HCT116 (cell line): Measurements from ENCODE around the gene SAMD4A. TPM values are rescaled to one million over a fixed set of nuclear protein-coding genes. Genes with fewer than 3 reads are reported as not detected.
A peak's percentile ranks its signal among the peaks of the same experiment; 100 is the strongest.

Experiments used
- ATAC-seq: fragments of 200-7000 bp; cut with Tn5 transposase; 2 replicates; pipeline ENCODE4 v1.9.1; 2020; ENCODE audit warnings: mild to moderate bottlenecking, moderate library complexity
- BruUV-seq: library from RNA; stranded (reverse); fragments of 400-500 nt; replicated peaks from 2 replicates; lab custom pipeline; 2021; lab: Mats Ljungman, UMichigan
- CTCF ChIA-PET: fragments of 300-600 bp; sonication (Branson Sonifier 250); formaldehyde crosslinking; loops from one replicate; lab custom pipeline; 2021; ENCODE audit warnings: antibody characterized with exemption; lab: Charles Lee
- POLR2A ChIA-PET: fragments of 300-600, 350-600 bp; sonication (Branson Sonifier 250); formaldehyde crosslinking; loops from one replicate; lab custom pipeline; 2021; ENCODE audit warnings: antibody characterized with exemption; lab: Charles Lee
- RAD21 ChIA-PET, 2 experiments: fragments of 300-600 bp; sonication (Branson Sonifier 250); formaldehyde crosslinking; loops; one replicate each; lab custom pipeline; 2023; ENCODE audit warnings: low total read pairs in 2 of 2; ENCODE audit not compliant: uncharacterized antibody in 2 of 2, unreplicated experiment in 2 of 2, low non-redundant PET in 1 of 2; lab: Charles Lee
- DNase-seq: peaks from one replicate; pipeline ENCODE4 v3.0.0-alpha.2; 2010; ENCODE audit warnings: low read depth, low spot score
- H2AFZ ChIP-seq: fragments of 200-600 bp; shearing (Covaris generic), sonication (generic); 2 replicates; pipeline ENCODE4 v1.6.1; 2017; ENCODE audit warnings: low read depth, mixed run types, mixed read lengths, antibody characterized with exemption, low read length; ENCODE audit not compliant: poor library complexity, severe bottlenecking
- H3K27ac ChIP-seq: 2 replicates; pipeline ENCODE4 v1.5.1; 2012; ENCODE audit warnings: low read depth, low read length
- H3K27me3 ChIP-seq: fragments of 200-600 bp; sonication (generic); 2 replicates; pipeline ENCODE4 v1.6.1; 2016; ENCODE audit warnings: mixed run types, low read length, mixed read lengths; ENCODE audit not compliant: insufficient read depth
- H3K36me3 ChIP-seq, 2 experiments: fragments of 200-500 bp in 1 of 2; fragments of 200-600 bp in 1 of 2; sonication (Bioruptor generic) in 1 of 2; sonication (generic) in 1 of 2; 2 replicates each; pipeline versions ENCODE4 v1.5.1 to v1.6.1; 2014 to 2016; ENCODE audit warnings: low read length in 2 of 2, inconsistent platforms in 1 of 2, mixed read lengths in 1 of 2, mixed run types in 1 of 2; ENCODE audit not compliant: insufficient read depth in 2 of 2, control insufficient read depth in 1 of 2
- H3K4me1 ChIP-seq, 2 experiments: fragments of 200-600 bp in 1 of 2; sonication (generic) in 1 of 2; 2 replicates each; pipeline versions ENCODE4 v1.5.1 to v1.6.1; 2012 to 2017; ENCODE audit warnings: low read length in 2 of 2, inconsistent platforms in 1 of 2, mild to moderate bottlenecking in 1 of 2, mixed read lengths in 1 of 2, mixed run types in 1 of 2, moderate library complexity in 1 of 2; ENCODE audit not compliant: insufficient read depth in 2 of 2, control insufficient read depth in 1 of 2
- H3K4me2 ChIP-seq: fragments of 200-600 bp; sonication (generic); 2 replicates; pipeline ENCODE4 v1.6.1; 2017; ENCODE audit warnings: mixed run types, low read length, mixed read lengths
- H3K4me3 ChIP-seq, 2 experiments: fragments of 200-600 bp in 1 of 2; sonication (generic) in 1 of 2; replicated peaks in 1 of 2; 2 replicates each; pipeline ENCODE4 v1.5.1; 2011 to 2016; ENCODE audit warnings: low read length in 2 of 2, control low read depth in 1 of 2, low read depth in 1 of 2, mild to moderate bottlenecking in 1 of 2, mixed read lengths in 1 of 2, mixed run types in 1 of 2
- H3K79me2 ChIP-seq: fragments of 200-600 bp; sonication (generic); 2 replicates; pipeline ENCODE4 v1.6.1; 2017; ENCODE audit warnings: mild to moderate bottlenecking, mixed run types, low read length, moderate library complexity, mixed read lengths; ENCODE audit not compliant: insufficient read depth
- H3K9ac ChIP-seq: fragments of 200-600 bp; sonication (generic); 2 replicates; pipeline ENCODE4 v1.6.1; 2016; ENCODE audit warnings: low read length, mixed read lengths
- H3K9me2 ChIP-seq: fragments of 200-600 bp; sonication (generic), shearing (Covaris generic); 2 replicates; pipeline ENCODE4 v1.6.1; 2017; ENCODE audit warnings: mixed run types, mild to moderate bottlenecking, moderate library complexity; ENCODE audit not compliant: insufficient read depth
- H3K9me3 ChIP-seq, 2 experiments: fragments of 200-500 bp in 1 of 2; fragments of 200-600 bp in 1 of 2; sonication (Bioruptor generic) in 1 of 2; sonication (generic) in 1 of 2; 2 replicates each; pipeline ENCODE4 v1.6.1; 2014 to 2017; ENCODE audit warnings: low read length in 2 of 2, mixed read lengths in 2 of 2, inconsistent platforms in 1 of 2, low read depth in 1 of 2, mild to moderate bottlenecking in 1 of 2, mixed run types in 1 of 2, moderate library complexity in 1 of 2; ENCODE audit not compliant: control insufficient read depth in 1 of 2, insufficient read depth in 1 of 2
- H4K20me1 ChIP-seq: fragments of 200-600 bp; sonication (generic), shearing (Covaris generic); 2 replicates; pipeline ENCODE4 v1.6.1; 2017; ENCODE audit warnings: mixed run types, mild to moderate bottlenecking, moderate library complexity; ENCODE audit not compliant: insufficient read depth
- ATF3 ChIP-seq: IDR thresholded peaks from 2 replicates; pipeline ENCODE4 v1.6.1; 2012
- CBX3 ChIP-seq: IDR thresholded peaks from 2 replicates; pipeline ENCODE4 v1.6.1; 2012; ENCODE audit warnings: low read depth
- CEBPB ChIP-seq: IDR thresholded peaks from 2 replicates; pipeline ENCODE4 v1.6.1; 2012; ENCODE audit warnings: low read depth
- EZH2 ChIP-seq: fragments of 200-600 bp; sonication (generic); IDR thresholded peaks from 2 replicates; pipeline ENCODE4 v1.6.1; 2017; ENCODE audit warnings: antibody characterized with exemption, mixed run types
- EZH2phosphoT487 ChIP-seq: fragments of 200-600 bp; IDR thresholded peaks from 2 replicates; pipeline ENCODE4 v1.6.1; 2018; ENCODE audit warnings: antibody characterized with exemption, borderline replicate concordance
- JUND ChIP-seq: IDR thresholded peaks from 2 replicates; pipeline ENCODE4 v1.6.1; 2012
- MAX ChIP-seq: IDR thresholded peaks from 2 replicates; pipeline ENCODE4 v1.6.1; 2012
- POLR2AphosphoS5 ChIP-seq: IDR thresholded peaks from 2 replicates; pipeline ENCODE4 v1.6.1; 2011; ENCODE audit warnings: mild to moderate bottlenecking, low read depth, low read length, moderate library complexity
- RAD21 ChIP-seq: IDR thresholded peaks from 2 replicates; pipeline ENCODE4 v1.6.1; 2012; ENCODE audit warnings: low read depth, mild to moderate bottlenecking
- SIN3A ChIP-seq: IDR thresholded peaks from 2 replicates; pipeline ENCODE4 v1.6.1; 2012; ENCODE audit warnings: low read depth
- SP1 ChIP-seq: IDR thresholded peaks from 2 replicates; pipeline ENCODE4 v1.6.1; 2012; ENCODE audit warnings: low read depth
- SRF ChIP-seq: IDR thresholded peaks from 2 replicates; pipeline ENCODE4 v1.6.1; 2012; ENCODE audit warnings: low read depth
- TCF7L2 ChIP-seq: IDR thresholded peaks from 2 replicates; pipeline ENCODE4 v1.7.0; 2011; ENCODE audit warnings: borderline replicate concordance, inconsistent platforms; ENCODE audit not compliant: insufficient read depth, insufficient read length; ENCODE audit errors: extremely low read depth
- YY1 ChIP-seq: IDR thresholded peaks from 2 replicates; pipeline ENCODE4 v1.6.1; 2011; ENCODE audit warnings: low read length, low read depth, moderate library complexity, mild to moderate bottlenecking; ENCODE audit not compliant: insufficient replicate concordance; ENCODE audit errors: extremely low read depth
- ZNF274 ChIP-seq: fragments of 200-500 bp; sonication (Bioruptor generic); IDR thresholded peaks from 2 replicates; pipeline ENCODE4 v1.6.1; 2014; ENCODE audit warnings: mild to moderate bottlenecking, low read depth, low read length, inconsistent platforms
- intact Hi-C: fragments of 100-400 bp; cut with micrococcal nuclease; formaldehyde crosslinking; loops from 2 replicates; pipeline ENCODE4 v1.10.0; 2022
- total RNA-seq: library from RNA; stranded (reverse); gene quantifications from one replicate; pipeline ENCODE4 v1.2.1, GENCODE V29; 2021; ENCODE audit not compliant: unreplicated experiment
- TF ChIP-seq, protein P1 (sequence below): IDR thresholded peaks from 2 replicates; pipeline ENCODE4 v1.6.1; 2011; ENCODE audit warnings: mild to moderate bottlenecking, low read length, moderate library complexity; ENCODE audit not compliant: insufficient replicate concordance; ENCODE audit errors: extremely low read depth
- TF ChIP-seq, protein P2 (sequence below), 3 experiments: fragments of 200-600 bp in 1 of 3; sonication (generic) in 1 of 3; IDR thresholded peaks in 2 of 3; conservative IDR thresholded peaks in 1 of 3; 2 replicates each; pipeline ENCODE4 v1.5.1; 2012 to 2017; ENCODE audit warnings: low read depth in 2 of 3, low read length in 2 of 3, antibody characterized with exemption in 1 of 3, borderline replicate concordance in 1 of 3, control low read depth in 1 of 3, mild to moderate bottlenecking in 1 of 3, mixed read lengths in 1 of 3, mixed run types in 1 of 3, moderate library complexity in 1 of 3; ENCODE audit not compliant: insufficient read depth in 1 of 3

The SAMD4A gene
- total RNA-seq, 1 experiment from 2014 or later: 9.0 TPM

GRCh38 chr14:54676812-54677708, 110.1 kb downstream of the SAMD4A start (continued):
- TF ChIP-seq POLR2AphosphoS5 (peak; percentile 33; the same call in 1 of the 2 replicates), CEBPB (peak; percentile 58; the same call in 1 of the 2 replicates), JUND (peak; percentile 90), SRF (peak; percentile 53), TCF7L2 (no peak), EZH2 (no peak), CBX3 (peak; percentile 94)

- no peak for DNase-seq
- Histone ChIP-seq H3K9me3 (no peaks in the 10 kb centered on the region), H4K20me1 (no peaks in the 10 kb centered on the region), H2AFZ (no peak overlapping the region), H3K27ac (no peak overlapping the region), H3K9me2 (no peaks in the 10 kb centered on the region), H3K4me3 (no peak overlapping the region), H3K79me2 (no peaks in the 10 kb centered on the region), H3K4me1 (peaks cover 19 to 30% of the 10 kb centered on the region in 2 experiments), H3K9ac (no peak overlapping the region), H3K36me3 (no peaks in the 10 kb centered on the region), H3K4me2 (no peak overlapping the region), H3K27me3 (no peaks in the 10 kb centered on the region)
- ATAC-seq: no peak
- TF ChIP-seq ZNF274 (no peak), YY1 (no peak), SRF (no peak), MAX (no peak), POLR2AphosphoS5 (no peak), RAD21 (no peak), SIN3A (no peak), CEBPB (no peak), SP1 (no peak), EZH2phosphoT487 (no peak), ATF3 (no peak)
- TF ChIP-seq, protein P1, sequence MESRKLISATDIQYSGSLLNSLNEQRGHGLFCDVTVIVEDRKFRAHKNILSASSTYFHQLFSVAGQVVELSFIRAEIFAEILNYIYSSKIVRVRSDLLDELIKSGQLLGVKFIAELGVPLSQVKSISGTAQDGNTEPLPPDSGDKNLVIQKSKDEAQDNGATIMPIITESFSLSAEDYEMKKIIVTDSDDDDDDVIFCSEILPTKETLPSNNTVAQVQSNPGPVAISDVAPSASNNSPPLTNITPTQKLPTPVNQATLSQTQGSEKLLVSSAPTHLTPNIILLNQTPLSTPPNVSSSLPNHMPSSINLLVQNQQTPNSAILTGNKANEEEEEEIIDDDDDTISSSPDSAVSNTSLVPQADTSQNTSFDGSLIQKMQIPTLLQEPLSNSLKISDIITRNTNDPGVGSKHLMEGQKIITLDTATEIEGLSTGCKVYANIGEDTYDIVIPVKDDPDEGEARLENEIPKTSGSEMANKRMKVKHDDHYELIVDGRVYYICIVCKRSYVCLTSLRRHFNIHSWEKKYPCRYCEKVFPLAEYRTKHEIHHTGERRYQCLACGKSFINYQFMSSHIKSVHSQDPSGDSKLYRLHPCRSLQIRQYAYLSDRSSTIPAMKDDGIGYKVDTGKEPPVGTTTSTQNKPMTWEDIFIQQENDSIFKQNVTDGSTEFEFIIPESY: no peak
- TF ChIP-seq, protein P2, sequence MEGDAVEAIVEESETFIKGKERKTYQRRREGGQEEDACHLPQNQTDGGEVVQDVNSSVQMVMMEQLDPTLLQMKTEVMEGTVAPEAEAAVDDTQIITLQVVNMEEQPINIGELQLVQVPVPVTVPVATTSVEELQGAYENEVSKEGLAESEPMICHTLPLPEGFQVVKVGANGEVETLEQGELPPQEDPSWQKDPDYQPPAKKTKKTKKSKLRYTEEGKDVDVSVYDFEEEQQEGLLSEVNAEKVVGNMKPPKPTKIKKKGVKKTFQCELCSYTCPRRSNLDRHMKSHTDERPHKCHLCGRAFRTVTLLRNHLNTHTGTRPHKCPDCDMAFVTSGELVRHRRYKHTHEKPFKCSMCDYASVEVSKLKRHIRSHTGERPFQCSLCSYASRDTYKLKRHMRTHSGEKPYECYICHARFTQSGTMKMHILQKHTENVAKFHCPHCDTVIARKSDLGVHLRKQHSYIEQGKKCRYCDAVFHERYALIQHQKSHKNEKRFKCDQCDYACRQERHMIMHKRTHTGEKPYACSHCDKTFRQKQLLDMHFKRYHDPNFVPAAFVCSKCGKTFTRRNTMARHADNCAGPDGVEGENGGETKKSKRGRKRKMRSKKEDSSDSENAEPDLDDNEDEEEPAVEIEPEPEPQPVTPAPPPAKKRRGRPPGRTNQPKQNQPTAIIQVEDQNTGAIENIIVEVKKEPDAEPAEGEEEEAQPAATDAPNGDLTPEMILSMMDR (IDR thresholded peaks at IDR 0.05 in 2 of 3, conservative IDR thresholded peaks at IDR 0.05 in 1 of 3; ENCODE audit: borderline replicate concordance in 1 of 3, insufficient read depth in 1 of 3, low read depth in 2 of 3, low read length in 2 of 3): no peak
- ChIA-PET CTCF (no interaction called here), POLR2A (no interaction called here), RAD21 (no interaction called here)
- BruUV-seq: no TSS peak
- intact Hi-C loops: no loop called here
These were observed 113.7 kb downstream of the SAMD4A start for GRCh38 chr14:54680651-54681050.
